GM18526 (cell line): ENCODE results near the gene ARRDC4.

Experiments
- POLR2A ChIP-seq: IDR thresholded peaks from 3 replicates; pipeline ENCODE4 v1.6.1; 2011; ENCODE audit not compliant: insufficient read length; ENCODE audit errors: extremely low read depth

Gene ARRDC4

GRCh38 chr15:97961067-97961954 lies 808 bp downstream of the ARRDC4 start:
- TF ChIP-seq POLR2A: no peak

DNA sequence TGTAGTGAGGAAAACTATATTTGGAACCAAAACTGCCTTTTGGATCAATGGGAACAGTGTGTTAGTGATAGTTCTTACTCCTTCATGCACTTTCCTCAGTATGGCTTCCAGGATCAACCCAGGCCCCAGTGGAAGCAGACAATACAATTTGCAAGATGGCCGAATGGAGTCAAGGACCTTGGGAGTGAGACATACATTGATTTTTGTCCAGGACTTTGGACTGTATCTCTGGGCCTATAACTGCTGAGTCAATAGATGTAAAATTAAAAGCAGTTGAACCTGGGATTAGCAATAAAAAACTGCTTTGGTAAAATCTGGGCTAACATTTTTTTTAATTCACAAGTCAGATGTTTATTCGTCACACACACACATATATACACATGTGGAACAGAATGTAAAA lies 1.8 kb downstream of the ARRDC4 start:
- TF ChIP-seq POLR2A: no peak

- no peak for TF ChIP-seq POLR2A
These were observed 3.3 kb downstream of the ARRDC4 start for GRCh38 chr15:97963779-97964178.

GRCh38 chr15:97966246-97966645 lies 5.7 kb downstream of the ARRDC4 start:
- TF ChIP-seq POLR2A: no peak

- no peak for TF ChIP-seq POLR2A
These were observed 6.6 kb downstream of the ARRDC4 start for GRCh38 chr15:97966924-97967620.

GRCh38 chr15:97967881-97968280 lies 7.4 kb downstream of the ARRDC4 start:
- no peak for TF ChIP-seq POLR2A

- TF ChIP-seq POLR2A: no peak
These were observed 7.9 kb downstream of the ARRDC4 start for GRCh38 chr15:97968380-97968779.

DNA sequence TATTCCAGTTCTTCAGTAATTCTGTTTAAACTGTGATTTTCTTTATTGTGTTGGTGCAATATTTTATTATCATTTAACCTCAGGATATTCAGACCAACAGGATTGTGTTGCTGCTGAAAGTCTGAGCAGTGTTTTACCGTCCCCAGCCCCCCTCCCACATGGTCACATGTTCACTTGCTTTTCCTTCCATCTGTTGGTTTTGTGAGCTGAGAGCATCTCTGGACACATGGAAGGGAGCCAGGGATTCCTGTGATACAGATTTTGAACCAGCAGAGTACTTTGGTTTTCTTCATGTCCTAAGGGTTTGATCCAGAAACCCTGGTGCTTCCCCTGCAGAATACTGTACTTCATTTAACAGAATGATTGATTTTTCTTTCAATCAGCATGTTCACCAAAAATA lies 11.9 kb downstream of the ARRDC4 start:
- TF ChIP-seq POLR2A: no peak

DNA sequence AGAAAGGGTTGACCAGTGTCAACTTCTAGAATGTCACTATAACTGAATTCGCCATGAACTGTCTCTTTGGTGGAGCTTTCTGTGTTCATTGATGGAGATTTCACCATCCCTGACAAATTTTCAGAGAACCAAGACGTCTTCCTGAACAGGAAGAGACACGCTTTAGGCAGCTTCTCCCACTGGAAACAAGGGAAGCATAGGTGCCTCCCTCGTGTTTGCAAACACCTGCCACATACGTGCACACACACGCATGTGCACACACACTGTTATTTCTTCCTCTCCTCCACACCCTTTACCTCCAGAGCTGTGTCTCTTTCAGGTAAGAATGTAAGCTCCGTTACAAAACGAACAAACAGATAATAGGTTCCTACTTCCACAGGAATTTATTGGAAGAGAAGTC lies 15.6 kb downstream of the ARRDC4 start:
- no peak for TF ChIP-seq POLR2A

DNA sequence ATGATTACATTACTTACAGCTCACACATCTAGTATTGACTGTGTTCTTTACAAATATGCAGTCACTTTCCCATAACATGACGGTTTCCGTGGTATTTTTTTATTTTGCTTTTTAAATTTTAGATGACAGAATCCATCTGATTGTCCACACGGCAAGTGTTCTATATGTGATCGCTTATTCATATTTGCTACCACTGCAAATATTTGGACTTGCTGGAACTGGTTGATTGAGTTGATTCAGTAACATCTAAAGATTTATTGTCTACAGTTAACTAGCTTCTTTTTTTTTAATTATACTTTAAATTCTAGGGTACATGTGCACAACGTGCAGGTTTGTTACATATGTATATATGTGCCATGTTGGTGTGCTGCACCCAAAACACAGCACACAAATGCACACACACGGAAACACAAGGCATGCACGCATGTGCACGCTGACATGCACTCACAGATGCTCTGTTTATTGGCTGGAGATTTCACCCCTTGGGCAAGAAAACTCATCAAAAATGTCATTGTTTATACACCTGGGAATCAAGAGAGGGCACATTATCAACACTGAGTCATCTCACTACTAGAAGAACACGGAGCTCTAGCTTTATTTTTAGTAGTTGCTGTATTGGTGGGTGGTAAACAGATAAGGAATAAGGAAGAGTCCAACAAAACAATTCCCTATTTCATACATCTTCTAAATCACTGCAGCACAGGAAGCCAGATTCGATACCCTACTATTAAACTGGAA lies 16.4 kb downstream of the ARRDC4 start:
- no peak for TF ChIP-seq POLR2A

GRCh38 chr15:97977734-97978133 lies 17.2 kb downstream of the ARRDC4 start:
- no peak for TF ChIP-seq POLR2A

DNA sequence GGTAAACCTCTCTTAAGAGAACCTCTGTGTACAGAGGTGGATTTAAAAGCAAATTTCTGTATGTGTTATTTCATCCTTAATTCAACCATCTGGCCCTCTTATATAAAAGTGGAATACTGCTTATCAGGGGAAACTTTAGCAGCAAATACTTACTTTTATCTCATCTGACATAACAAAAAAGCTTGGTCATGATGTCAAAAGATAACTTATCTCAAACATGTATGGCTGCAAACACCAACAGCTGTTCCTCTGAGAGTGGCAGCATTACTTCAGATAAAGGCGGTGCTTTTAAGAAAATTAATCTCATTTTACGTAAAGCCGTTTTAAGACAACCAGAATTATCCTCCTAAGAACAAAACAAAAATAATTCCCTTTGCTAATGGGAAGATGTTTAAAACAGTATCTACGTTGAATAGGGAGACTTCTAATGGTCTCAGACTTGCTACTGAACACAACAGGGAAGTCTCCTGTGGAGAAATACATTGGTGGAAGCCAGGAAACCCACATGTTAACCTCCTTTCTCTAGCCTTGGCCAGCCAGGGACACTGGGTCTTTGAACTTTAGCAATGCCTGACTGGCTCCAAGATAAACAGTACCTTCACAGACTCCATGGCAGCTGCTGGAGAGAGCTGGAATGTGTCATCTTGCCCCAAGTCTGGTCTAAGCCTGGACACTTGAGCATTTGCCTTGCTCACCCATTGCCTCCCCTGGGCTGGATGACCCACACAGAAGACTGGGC lies 18.1 kb downstream of the ARRDC4 start:
- TF ChIP-seq POLR2A: no peak

DNA sequence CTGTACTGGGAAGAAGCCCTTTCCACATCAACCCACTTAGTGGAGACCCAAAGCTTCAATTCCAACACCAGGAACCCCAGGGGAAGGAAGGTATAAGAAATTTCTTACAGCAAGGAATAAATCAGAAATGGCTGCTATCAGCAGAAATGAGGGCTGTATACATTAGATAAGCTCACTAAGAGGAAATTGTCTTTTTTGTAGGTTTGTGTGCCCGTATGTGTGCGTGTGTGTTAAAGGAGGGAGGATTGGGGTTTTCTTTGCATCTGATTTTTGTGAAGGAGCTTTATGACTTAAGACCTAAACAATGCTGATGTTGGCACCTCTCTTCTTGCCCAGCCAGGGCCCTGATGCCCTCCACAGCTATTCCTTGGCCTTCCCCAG lies 18.6 kb downstream of the ARRDC4 start:
- no peak for TF ChIP-seq POLR2A

DNA sequence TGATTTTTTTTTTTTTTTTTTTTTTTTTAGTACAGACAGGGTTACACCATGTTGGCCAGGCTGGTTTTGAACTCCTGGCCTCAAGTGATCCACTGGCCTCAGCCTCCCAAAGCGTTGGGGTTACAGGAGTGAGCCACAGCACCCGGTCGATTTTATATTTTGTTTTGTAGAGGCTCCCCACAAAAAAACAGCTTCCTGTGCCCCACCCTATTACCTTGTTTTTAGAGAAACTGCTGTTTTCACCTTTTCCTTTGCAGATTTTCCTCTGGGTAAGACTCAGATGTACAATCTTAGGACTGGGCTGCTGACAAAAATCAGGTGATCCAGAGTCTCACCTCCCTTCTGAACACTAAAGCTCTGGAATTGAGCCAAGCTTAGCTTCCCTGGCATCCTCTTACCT lies 20.6 kb downstream of the ARRDC4 start:
- no peak for TF ChIP-seq POLR2A

DNA sequence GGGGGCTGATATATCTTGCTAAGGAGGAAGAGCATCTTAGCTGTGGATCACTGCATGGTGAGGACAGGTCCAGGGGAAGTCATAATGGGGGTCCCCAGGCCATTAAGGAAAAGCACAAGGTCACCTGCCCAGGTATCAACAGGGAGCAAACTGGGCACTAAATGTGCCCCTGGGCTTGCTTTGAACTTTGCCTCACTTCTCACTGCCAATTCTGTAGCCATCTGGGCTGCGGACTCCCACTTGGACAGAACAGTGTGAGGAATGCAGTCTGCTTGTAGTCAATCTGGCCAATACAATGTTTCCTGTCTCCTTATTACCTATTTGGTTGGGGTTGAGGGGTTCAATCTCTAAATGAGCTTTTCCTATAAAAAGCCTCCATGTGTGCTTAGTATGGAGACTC lies 21.3 kb downstream of the ARRDC4 start:
- TF ChIP-seq POLR2A: no peak
